Effector memory CD8-positive, alpha-beta T cell (primary cell): Measurements from ENCODE around the gene FIBCD1.

ENCODE experiments used
- ATAC-seq: fragments of 150-1000 bp; cut with Tn5 transposase; replicated peaks from 2 replicates; pipeline ENCODE4 v1.10.0; 2021; ENCODE audit warnings: mild to moderate bottlenecking, moderate library complexity
- DNase-seq, 3 experiments: peaks; one replicate each; pipeline ENCODE4 v3.0.0; 2021
- H3K27ac Mint-ChIP-seq, 2 donors: one replicate each; pipeline ENCODE4 v1.8.0; 2022; ENCODE audit warnings: mild to moderate bottlenecking in 2 of 2, mixed read lengths in 2 of 2, moderate library complexity in 2 of 2
- H3K27me3 Mint-ChIP-seq, 2 donors: one replicate each; pipeline ENCODE4 v1.8.0; 2022; ENCODE audit warnings: mixed read lengths in 2 of 2
- H3K36me3 Mint-ChIP-seq: one replicate; pipeline ENCODE4 v1.8.0; 2022; ENCODE audit warnings: mild to moderate bottlenecking, moderate library complexity, mixed read lengths; ENCODE audit not compliant: insufficient read depth
- H3K4me1 Mint-ChIP-seq, 2 donors: one replicate each; pipeline ENCODE4 v1.8.0; 2022; ENCODE audit warnings: low read depth in 2 of 2, mixed read lengths in 2 of 2
- H3K4me3 Mint-ChIP-seq, 2 donors: one replicate each; pipeline ENCODE4 v1.8.0; 2022; ENCODE audit warnings: mild to moderate bottlenecking in 2 of 2, mixed read lengths in 2 of 2, moderate library complexity in 2 of 2
- H3K9me3 Mint-ChIP-seq, 2 donors: one replicate each; pipeline ENCODE4 v1.8.0; 2022; ENCODE audit warnings: mixed read lengths in 2 of 2

Gene FIBCD1

GRCh38 chr9:130874783-130875182 lies 64.3 kb downstream of the FIBCD1 start:
- peak overlapping the region in 1 of 2 donors; percentile 24 for H3K27ac Mint-ChIP-seq
- no peak for ATAC-seq

GRCh38 chr9:130873966-130874365 lies 65.1 kb downstream of the FIBCD1 start:
- H3K27me3 Mint-ChIP-seq: no peaks in the 10 kb centered on the region
- no peak overlapping the region for H3K27ac Mint-ChIP-seq
- H3K36me3 Mint-ChIP-seq: peaks cover 54% of the 10 kb centered on the region
- H3K9me3 Mint-ChIP-seq: no peaks in the 10 kb centered on the region
- ATAC-seq (no peak), DNase-seq (no peak)
- no peaks in the 10 kb centered on the region for H3K4me1 Mint-ChIP-seq
- H3K4me3 Mint-ChIP-seq: no peak overlapping the region

More at GRCh38 chr9:130874783-130875182, 64.3 kb downstream of the FIBCD1 start:
- no peak for DNase-seq
- Mint-ChIP-seq H3K9me3 (no peaks in the 10 kb centered on the region), H3K4me1 (no peaks in the 10 kb centered on the region), H3K36me3 (peaks cover 56% of the 10 kb centered on the region), H3K27me3 (no peaks in the 10 kb centered on the region), H3K4me3 (no peak overlapping the region)

GRCh38 chr9:130872912-130873503 lies 66.0 kb downstream of the FIBCD1 start:
- no peak for DNase-seq
- peaks cover 44% of the 10 kb centered on the region for H3K36me3 Mint-ChIP-seq

GRCh38 chr9:130872508-130872907 lies 66.5 kb downstream of the FIBCD1 start:
- ATAC-seq (no peak), DNase-seq (no peak)
- no peaks in the 10 kb centered on the region for H3K4me1 Mint-ChIP-seq
- H3K9me3 Mint-ChIP-seq: no peaks in the 10 kb centered on the region
- H3K27ac Mint-ChIP-seq: peak overlapping the region in 1 of 2 donors; percentile 38
- no peaks in the 10 kb centered on the region for H3K27me3 Mint-ChIP-seq
- no peak overlapping the region for H3K4me3 Mint-ChIP-seq
- H3K36me3 Mint-ChIP-seq: peaks cover 41% of the 10 kb centered on the region

More at GRCh38 chr9:130872912-130873503, 66.0 kb downstream of the FIBCD1 start:
- Mint-ChIP-seq H3K27me3 (no peaks in the 10 kb centered on the region), H3K27ac (peak overlapping the region in 1 of 2 donors; percentile 38), H3K4me3 (no peak overlapping the region), H3K9me3 (no peaks in the 10 kb centered on the region), H3K4me1 (no peaks in the 10 kb centered on the region)
- ATAC-seq: no peak

GRCh38 chr9:130872093-130872492 lies 67.0 kb downstream of the FIBCD1 start:
- Mint-ChIP-seq H3K4me3 (no peak overlapping the region), H3K36me3 (peaks cover 41% of the 10 kb centered on the region), H3K9me3 (no peaks in the 10 kb centered on the region), H3K4me1 (no peaks in the 10 kb centered on the region), H3K27me3 (no peaks in the 10 kb centered on the region), H3K27ac (no peak overlapping the region)
- ATAC-seq: no peak
- DNase-seq: no peak

GRCh38 chr9:130871395-130872062 lies 67.5 kb downstream of the FIBCD1 start:
- Mint-ChIP-seq H3K9me3 (no peaks in the 10 kb centered on the region), H3K4me3 (no peak overlapping the region), H3K4me1 (no peaks in the 10 kb centered on the region), H3K36me3 (peaks cover 41% of the 10 kb centered on the region), H3K27ac (peak overlapping the region in 1 of 2 donors; percentile 38), H3K27me3 (no peaks in the 10 kb centered on the region)
- ATAC-seq (no peak), DNase-seq (no peak)

- peaks cover 1 to 4% of the 10 kb centered on the region in 2 donors for H3K4me1 Mint-ChIP-seq
- H3K36me3 Mint-ChIP-seq: peaks cover 36% of the 10 kb centered on the region
- H3K4me3 Mint-ChIP-seq: no peak overlapping the region
- ATAC-seq: no peak
- H3K27ac Mint-ChIP-seq: peak overlapping the region in 1 of 2 donors; percentile 38
- no peaks in the 10 kb centered on the region for H3K9me3 Mint-ChIP-seq
- no peak for DNase-seq
- H3K27me3 Mint-ChIP-seq: no peaks in the 10 kb centered on the region
Observed at GRCh38 chr9:130870491-130871381, 68.3 kb downstream of the FIBCD1 start.

GRCh38 chr9:130869250-130869649 lies 69.8 kb downstream of the FIBCD1 start:
- peaks cover 1 to 4% of the 10 kb centered on the region in 2 donors for H3K4me1 Mint-ChIP-seq
- ATAC-seq (no peak), DNase-seq (no peak)
- H3K36me3 Mint-ChIP-seq: peaks cover 23% of the 10 kb centered on the region
- no peak overlapping the region for H3K4me3 Mint-ChIP-seq
- H3K27ac Mint-ChIP-seq: no peak overlapping the region
- no peaks in the 10 kb centered on the region for H3K9me3 Mint-ChIP-seq
- H3K27me3 Mint-ChIP-seq: no peaks in the 10 kb centered on the region

GRCh38 chr9:130868230-130868629 lies 70.8 kb downstream of the FIBCD1 start:
- ATAC-seq: no peak
- Mint-ChIP-seq H3K4me3 (no peak overlapping the region), H3K27ac (no peak overlapping the region), H3K36me3 (peaks cover 17% of the 10 kb centered on the region), H3K9me3 (no peaks in the 10 kb centered on the region), H3K27me3 (no peaks in the 10 kb centered on the region), H3K4me1 (peaks cover 3 to 4% of the 10 kb centered on the region in 2 donors)
- no peak for DNase-seq

- no peak for ATAC-seq
- DNase-seq: no peak
- no peaks in the 10 kb centered on the region for H3K9me3 Mint-ChIP-seq
- no peak overlapping the region for H3K4me3 Mint-ChIP-seq
- no peak overlapping the region for H3K27ac Mint-ChIP-seq
- peaks cover 15% of the 10 kb centered on the region for H3K36me3 Mint-ChIP-seq
- peaks cover 4 to 5% of the 10 kb centered on the region in 2 donors for H3K4me1 Mint-ChIP-seq
- no peaks in the 10 kb centered on the region for H3K27me3 Mint-ChIP-seq
Observed at GRCh38 chr9:130867556-130867955, 71.5 kb downstream of the FIBCD1 start.

GRCh38 chr9:130866474-130866965 lies 72.5 kb downstream of the FIBCD1 start:
- ATAC-seq: peak; percentile 55
- no peaks in the 10 kb centered on the region for H3K27me3 Mint-ChIP-seq
- H3K27ac Mint-ChIP-seq: no peak overlapping the region
- H3K36me3 Mint-ChIP-seq: peaks cover 11% of the 10 kb centered on the region
- no peaks in the 10 kb centered on the region for H3K9me3 Mint-ChIP-seq
- H3K4me1 Mint-ChIP-seq: peaks cover 5 to 8% of the 10 kb centered on the region in 2 donors
- H3K4me3 Mint-ChIP-seq: no peak overlapping the region
- peak; percentile 19 to 37 (median 37) for DNase-seq

GRCh38 chr9:130865921-130866320 lies 73.1 kb downstream of the FIBCD1 start:
- DNase-seq (no peak), ATAC-seq (no peak)
- no peaks in the 10 kb centered on the region for H3K27me3 Mint-ChIP-seq
- H3K36me3 Mint-ChIP-seq: peaks cover 8% of the 10 kb centered on the region
- no peak overlapping the region for H3K4me3 Mint-ChIP-seq
- no peak overlapping the region for H3K27ac Mint-ChIP-seq
- H3K4me1 Mint-ChIP-seq: peaks cover 5 to 8% of the 10 kb centered on the region in 2 donors
- no peaks in the 10 kb centered on the region for H3K9me3 Mint-ChIP-seq

- Mint-ChIP-seq H3K9me3 (no peaks in the 10 kb centered on the region), H3K4me1 (peaks cover 5 to 8% of the 10 kb centered on the region in 2 donors), H3K27ac (no peak overlapping the region), H3K4me3 (no peak overlapping the region), H3K27me3 (no peaks in the 10 kb centered on the region), H3K36me3 (peaks cover 12% of the 10 kb centered on the region)
- no peak for DNase-seq
- no peak for ATAC-seq
Observed at GRCh38 chr9:130864541-130864940, 74.5 kb downstream of the FIBCD1 start.
